Measurements from ENCODE around the gene RERE.

The RERE gene

DNA sequence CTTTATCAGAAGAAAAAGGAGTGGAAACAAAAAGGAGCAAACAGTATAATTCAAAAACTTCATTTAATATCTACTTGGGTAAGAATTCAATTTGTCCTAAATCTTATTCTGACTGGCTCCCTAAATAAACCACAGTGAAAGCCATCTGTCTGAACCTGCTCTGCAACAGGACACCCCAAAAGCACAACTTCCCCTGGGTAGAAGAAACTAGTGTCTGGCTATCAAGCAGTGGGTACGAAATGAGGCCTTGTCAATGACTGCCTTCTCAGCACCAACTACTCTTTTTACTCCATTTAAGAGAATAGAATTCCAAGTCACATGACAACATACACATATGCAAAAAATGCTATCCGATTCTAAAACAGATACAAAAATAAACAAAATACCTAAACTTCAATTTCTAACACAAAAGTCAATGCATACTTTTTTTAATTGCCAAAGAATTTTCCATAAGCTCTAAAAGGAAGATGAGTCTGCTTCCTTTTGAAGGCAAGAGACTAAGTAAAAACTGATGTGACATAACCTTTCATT is 292.7 kb downstream of the RERE start:
- TF ChIP-seq TAF1 (IDR thresholded peaks at IDR 0.05; ENCODE audit: low read depth) = no peak
- no peak for TF ChIP-seq CREB1 (IDR thresholded peaks at IDR 0.05; ENCODE audit: low read depth)

DNA sequence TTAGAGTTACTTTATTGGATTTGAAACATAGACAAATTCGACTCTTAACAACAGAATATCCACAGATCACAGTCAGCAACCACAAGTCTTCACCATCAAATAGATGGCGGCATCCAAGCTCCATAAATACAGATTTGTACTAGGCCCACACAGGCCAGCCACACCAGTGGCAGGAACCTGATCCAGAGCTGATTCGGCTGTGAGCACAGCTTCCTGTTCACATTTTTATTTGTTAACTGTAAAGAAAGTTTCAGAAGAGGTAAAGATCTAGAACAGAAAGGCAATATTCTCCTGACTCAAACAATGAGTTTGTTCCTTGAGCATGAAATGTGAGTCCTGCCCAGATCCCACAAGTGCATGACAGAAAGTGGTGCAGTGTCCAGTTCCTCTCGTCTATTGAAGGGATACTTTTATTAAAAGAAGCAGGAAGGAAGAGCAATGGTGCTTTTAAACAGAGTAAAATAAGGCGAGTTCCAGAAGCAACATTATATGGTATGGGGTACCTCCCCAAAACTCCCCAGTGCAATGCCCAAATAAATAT is 293.7 kb downstream of the RERE start:
- TF ChIP-seq RAD21 (IDR thresholded peaks at IDR 0.05; ENCODE audit: low read depth) (no peak), ZBTB7A (IDR thresholded peaks at IDR 0.05; ENCODE audit: low read depth) (no peak), TCF12 (IDR thresholded peaks at IDR 0.05; ENCODE audit: low read depth) (no peak), CREB1 (IDR thresholded peaks at IDR 0.05; ENCODE audit: low read depth) (no peak), FOXM1 (IDR thresholded peaks at IDR 0.05; ENCODE audit: borderline replicate concordance, low read depth) (no peak), EGR1 (IDR thresholded peaks at IDR 0.05) (no peak), TAF1 (IDR thresholded peaks at IDR 0.05; ENCODE audit: low read depth) (no peak), NFIC (IDR thresholded peaks at IDR 0.05) (no peak), EP300 (IDR thresholded peaks at IDR 0.05; ENCODE audit: borderline replicate concordance) (no peak)
- TF ChIP-seq, protein P1, sequence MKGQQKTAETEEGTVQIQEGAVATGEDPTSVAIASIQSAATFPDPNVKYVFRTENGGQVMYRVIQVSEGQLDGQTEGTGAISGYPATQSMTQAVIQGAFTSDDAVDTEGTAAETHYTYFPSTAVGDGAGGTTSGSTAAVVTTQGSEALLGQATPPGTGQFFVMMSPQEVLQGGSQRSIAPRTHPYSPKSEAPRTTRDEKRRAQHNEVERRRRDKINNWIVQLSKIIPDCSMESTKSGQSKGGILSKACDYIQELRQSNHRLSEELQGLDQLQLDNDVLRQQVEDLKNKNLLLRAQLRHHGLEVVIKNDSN (IDR thresholded peaks at IDR 0.05) = no peak
- TF ChIP-seq, protein P2, sequence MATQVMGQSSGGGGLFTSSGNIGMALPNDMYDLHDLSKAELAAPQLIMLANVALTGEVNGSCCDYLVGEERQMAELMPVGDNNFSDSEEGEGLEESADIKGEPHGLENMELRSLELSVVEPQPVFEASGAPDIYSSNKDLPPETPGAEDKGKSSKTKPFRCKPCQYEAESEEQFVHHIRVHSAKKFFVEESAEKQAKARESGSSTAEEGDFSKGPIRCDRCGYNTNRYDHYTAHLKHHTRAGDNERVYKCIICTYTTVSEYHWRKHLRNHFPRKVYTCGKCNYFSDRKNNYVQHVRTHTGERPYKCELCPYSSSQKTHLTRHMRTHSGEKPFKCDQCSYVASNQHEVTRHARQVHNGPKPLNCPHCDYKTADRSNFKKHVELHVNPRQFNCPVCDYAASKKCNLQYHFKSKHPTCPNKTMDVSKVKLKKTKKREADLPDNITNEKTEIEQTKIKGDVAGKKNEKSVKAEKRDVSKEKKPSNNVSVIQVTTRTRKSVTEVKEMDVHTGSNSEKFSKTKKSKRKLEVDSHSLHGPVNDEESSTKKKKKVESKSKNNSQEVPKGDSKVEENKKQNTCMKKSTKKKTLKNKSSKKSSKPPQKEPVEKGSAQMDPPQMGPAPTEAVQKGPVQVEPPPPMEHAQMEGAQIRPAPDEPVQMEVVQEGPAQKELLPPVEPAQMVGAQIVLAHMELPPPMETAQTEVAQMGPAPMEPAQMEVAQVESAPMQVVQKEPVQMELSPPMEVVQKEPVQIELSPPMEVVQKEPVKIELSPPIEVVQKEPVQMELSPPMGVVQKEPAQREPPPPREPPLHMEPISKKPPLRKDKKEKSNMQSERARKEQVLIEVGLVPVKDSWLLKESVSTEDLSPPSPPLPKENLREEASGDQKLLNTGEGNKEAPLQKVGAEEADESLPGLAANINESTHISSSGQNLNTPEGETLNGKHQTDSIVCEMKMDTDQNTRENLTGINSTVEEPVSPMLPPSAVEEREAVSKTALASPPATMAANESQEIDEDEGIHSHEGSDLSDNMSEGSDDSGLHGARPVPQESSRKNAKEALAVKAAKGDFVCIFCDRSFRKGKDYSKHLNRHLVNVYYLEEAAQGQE (IDR thresholded peaks at IDR 0.05; ENCODE audit: low read depth) = no peak
- TF ChIP-seq, protein P3, sequence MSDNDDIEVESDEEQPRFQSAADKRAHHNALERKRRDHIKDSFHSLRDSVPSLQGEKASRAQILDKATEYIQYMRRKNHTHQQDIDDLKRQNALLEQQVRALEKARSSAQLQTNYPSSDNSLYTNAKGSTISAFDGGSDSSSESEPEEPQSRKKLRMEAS (IDR thresholded peaks at IDR 0.05) = no peak

DNA sequence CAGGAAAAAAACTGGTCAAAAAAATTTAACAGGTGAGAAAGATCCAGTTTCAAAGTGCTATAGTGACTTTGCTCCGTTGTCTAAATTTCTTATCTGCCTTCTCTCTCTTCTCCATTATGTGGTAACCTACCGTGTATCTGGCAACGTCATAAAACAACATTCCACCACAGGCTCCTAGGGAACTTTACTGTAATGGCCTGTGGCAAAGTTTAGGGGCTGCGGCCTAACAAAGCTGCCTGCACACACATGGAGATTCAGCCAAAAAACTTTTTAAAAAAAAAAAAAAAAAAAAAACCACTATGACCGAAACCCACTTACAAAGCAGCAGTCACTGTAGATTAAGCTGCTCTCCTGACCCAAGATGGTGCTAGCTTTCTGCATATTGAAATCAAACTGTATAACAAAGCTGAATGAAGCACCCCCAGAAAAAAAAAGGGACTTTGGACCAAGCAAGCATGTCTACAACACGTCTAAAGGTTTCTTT is 296.9 kb downstream of the RERE start:
- TF ChIP-seq ZBTB7A (IDR thresholded peaks at IDR 0.05; ENCODE audit: low read depth) (no peak), YY1 (IDR thresholded peaks at IDR 0.05; ENCODE audit: low read depth) (no peak), EGR1 (IDR thresholded peaks at IDR 0.05) (no peak), FOXM1 (IDR thresholded peaks at IDR 0.05; ENCODE audit: borderline replicate concordance, low read depth) (no peak), TCF12 (IDR thresholded peaks at IDR 0.05; ENCODE audit: low read depth) (no peak), NFIC (IDR thresholded peaks at IDR 0.05) (no peak), TAF1 (IDR thresholded peaks at IDR 0.05; ENCODE audit: low read depth) (no peak), CREB1 (IDR thresholded peaks at IDR 0.05; ENCODE audit: low read depth) (no peak), CEBPB (IDR thresholded peaks at IDR 0.05) (no peak), RAD21 (IDR thresholded peaks at IDR 0.05; ENCODE audit: low read depth) (no peak), EP300 (IDR thresholded peaks at IDR 0.05; ENCODE audit: borderline replicate concordance) (no peak)
- TF ChIP-seq, protein P3 (IDR thresholded peaks at IDR 0.05) = no peak
- TF ChIP-seq, protein P1 (IDR thresholded peaks at IDR 0.05) = no peak
- TF ChIP-seq, protein P2 (IDR thresholded peaks at IDR 0.05; ENCODE audit: low read depth) = no peak

DNA sequence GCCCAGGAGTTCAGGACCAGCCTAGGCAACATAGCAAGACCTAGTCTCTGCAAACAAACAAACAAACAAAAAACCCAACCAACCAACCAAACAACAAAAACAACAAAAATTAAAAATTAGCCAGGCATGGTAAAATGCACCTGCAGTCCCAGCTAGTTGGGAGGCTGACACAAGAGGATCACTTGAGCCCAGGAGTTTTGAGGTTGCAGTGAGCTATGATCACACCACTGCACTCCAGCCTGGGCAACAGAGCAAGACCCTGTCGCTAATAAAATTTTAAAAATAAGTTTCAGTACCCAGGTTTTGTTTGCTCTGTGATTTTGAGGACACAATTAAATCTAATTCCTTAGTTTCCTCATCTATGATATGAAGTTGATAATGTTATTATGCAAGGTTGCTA is 298.3 kb downstream of the RERE start:
- TF ChIP-seq CEBPB (IDR thresholded peaks at IDR 0.05) (no peak), YY1 (IDR thresholded peaks at IDR 0.05; ENCODE audit: low read depth) (no peak), TCF12 (IDR thresholded peaks at IDR 0.05; ENCODE audit: low read depth) (no peak), EGR1 (IDR thresholded peaks at IDR 0.05) (no peak), TAF1 (IDR thresholded peaks at IDR 0.05; ENCODE audit: low read depth) (no peak), TEAD4 (IDR thresholded peaks at IDR 0.05) (no peak), NFIC (IDR thresholded peaks at IDR 0.05) (no peak), FOXM1 (IDR thresholded peaks at IDR 0.05; ENCODE audit: borderline replicate concordance, low read depth) (no peak), ZBTB7A (IDR thresholded peaks at IDR 0.05; ENCODE audit: low read depth) (no peak), EP300 (IDR thresholded peaks at IDR 0.05; ENCODE audit: borderline replicate concordance) (no peak), CREB1 (IDR thresholded peaks at IDR 0.05; ENCODE audit: low read depth) (no peak), RAD21 (IDR thresholded peaks at IDR 0.05; ENCODE audit: low read depth) (no peak)
- TF ChIP-seq, protein P3 (IDR thresholded peaks at IDR 0.05) = no peak
- TF ChIP-seq, protein P1 (IDR thresholded peaks at IDR 0.05) = no peak
- TF ChIP-seq, protein P2 (IDR thresholded peaks at IDR 0.05; ENCODE audit: low read depth) = no peak

All from Ishikawa (cell line).